Stimulated activated CD4-positive, alpha-beta T cell treated with anti-CD3 and anti-CD28 coated beads, Interleukin-1b, Interleukin-23, amount 100 ng/mL, for 4 hours (primary cell): ENCODE measurements around the gene UROC1.

Experiments used
- DNase-seq, 2 donors: peaks; one replicate each; pipeline ENCODE4 v3.0.0-alpha.2; 2020; ENCODE audit warnings: low read depth in 2 of 2

Gene UROC1

GRCh38 chr3:126460381-126460780, 57.2 kb downstream of the UROC1 start:
- DNase-seq: no peak

- no peak for DNase-seq
These were observed 57.8 kb downstream of the UROC1 start for GRCh38 chr3:126459763-126460127.

GRCh38 chr3:126459111-126459762, 58.3 kb downstream of the UROC1 start:
- no peak for DNase-seq

GRCh38 chr3:126456766-126457388, 60.7 kb downstream of the UROC1 start:
- DNase-seq: no peak

GRCh38 chr3:126456211-126456610, 61.4 kb downstream of the UROC1 start:
- no peak for DNase-seq

- no peak for DNase-seq
These were observed 63.0 kb downstream of the UROC1 start for GRCh38 chr3:126454437-126455198.

- DNase-seq: no peak
These were observed 63.5 kb downstream of the UROC1 start for GRCh38 chr3:126454025-126454424.

- no peak for DNase-seq
These were observed 65.4 kb downstream of the UROC1 start for GRCh38 chr3:126452213-126452612.

GRCh38 chr3:126451511-126451910, 66.1 kb downstream of the UROC1 start:
- DNase-seq: no peak

- no peak for DNase-seq
These were observed 66.8 kb downstream of the UROC1 start for GRCh38 chr3:126450744-126451143.

- no peak for DNase-seq
These were observed 67.4 kb downstream of the UROC1 start for GRCh38 chr3:126450219-126450618.

GRCh38 chr3:126449621-126450051, 67.9 kb downstream of the UROC1 start:
- DNase-seq: no peak

- DNase-seq: no peak
These were observed 68.7 kb downstream of the UROC1 start for GRCh38 chr3:126448893-126449180.

GRCh38 chr3:126448136-126448892, 69.3 kb downstream of the UROC1 start:
- DNase-seq: no peak

GRCh38 chr3:126447456-126448106, 70.0 kb downstream of the UROC1 start:
- no peak for DNase-seq

- no peak for DNase-seq
These were observed 70.8 kb downstream of the UROC1 start for GRCh38 chr3:126446791-126447190.

GRCh38 chr3:126446301-126446700, 71.3 kb downstream of the UROC1 start:
- DNase-seq: no peak

GRCh38 chr3:126445506-126445905, 72.1 kb downstream of the UROC1 start:
- DNase-seq: no peak

GRCh38 chr3:126442856-126443242, 74.7 kb downstream of the UROC1 start:
- no peak for DNase-seq

GRCh38 chr3:126442094-126442855, 75.3 kb downstream of the UROC1 start:
- DNase-seq: no peak

GRCh38 chr3:126441256-126441880, 76.2 kb downstream of the UROC1 start:
- DNase-seq: no peak
